GM18505 (cell line): ENCODE measurements around the gene HUNK.

Experiments
- ATAC-seq: cut with Tn5 transposase; IDR thresholded peaks from one replicate; pipeline ENCODE4 v1.9.1; 2021; ENCODE audit not compliant: unreplicated experiment
- POLR2A ChIP-seq: IDR thresholded peaks from 4 replicates; pipeline ENCODE4 v1.6.1; 2011; ENCODE audit warnings: borderline replicate concordance; ENCODE audit not compliant: insufficient read depth, insufficient read length; ENCODE audit errors: extremely low read depth

HUNK gene

GRCh38 chr21:31999810-32000468 lies 127.1 kb downstream of the HUNK start:
- TF ChIP-seq POLR2A = no peak
- no peak for ATAC-seq

DNA sequence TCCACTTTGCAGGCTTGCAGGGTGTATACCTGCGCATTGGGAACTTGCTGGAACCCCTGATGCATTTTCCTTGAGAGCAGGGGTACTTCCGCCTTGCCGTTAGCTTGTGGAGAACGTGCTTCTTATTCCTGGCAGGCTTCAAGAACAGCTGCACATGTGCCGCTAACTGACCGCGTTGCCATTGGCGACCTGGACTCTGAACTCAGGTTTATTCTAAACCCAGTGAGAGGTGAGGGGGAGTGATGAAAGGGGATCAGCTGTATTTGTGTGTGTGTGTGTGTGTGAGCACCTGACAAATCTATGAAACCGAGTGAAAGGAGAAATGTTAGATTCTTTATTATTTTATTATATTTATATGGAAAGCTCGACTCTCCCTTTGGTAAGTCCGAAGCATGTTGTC lies 128.6 kb downstream of the HUNK start:
- no peak for ATAC-seq
- TF ChIP-seq POLR2A = no peak

- no peak for TF ChIP-seq POLR2A
- no peak for ATAC-seq
These were observed 130.6 kb downstream of the HUNK start for GRCh38 chr21:32003411-32003810.

GRCh38 chr21:32004291-32004690 lies 131.5 kb downstream of the HUNK start:
- ATAC-seq = no peak
- no peak for TF ChIP-seq POLR2A

- no peak for TF ChIP-seq POLR2A
- no peak for ATAC-seq
These were observed 134.6 kb downstream of the HUNK start for GRCh38 chr21:32007456-32007855.

DNA sequence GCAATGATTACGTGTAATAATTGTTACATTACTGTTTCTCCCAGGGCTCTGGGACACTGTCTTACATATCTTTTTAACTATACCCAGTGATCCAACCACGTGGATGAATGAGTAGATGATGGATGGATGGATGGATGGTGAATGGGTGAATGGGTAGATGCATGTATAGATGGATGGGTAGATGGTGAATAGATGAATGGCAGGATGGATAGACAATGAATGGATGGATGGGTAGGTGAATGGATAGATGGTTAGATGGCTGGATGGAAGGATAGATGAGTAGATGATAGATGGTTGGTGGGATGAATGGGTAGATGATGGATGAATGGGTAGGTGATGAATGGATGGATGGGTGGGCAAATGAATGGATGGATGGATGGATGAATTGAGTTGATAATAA lies 135.9 kb downstream of the HUNK start:
- no peak for ATAC-seq
- no peak for TF ChIP-seq POLR2A

DNA sequence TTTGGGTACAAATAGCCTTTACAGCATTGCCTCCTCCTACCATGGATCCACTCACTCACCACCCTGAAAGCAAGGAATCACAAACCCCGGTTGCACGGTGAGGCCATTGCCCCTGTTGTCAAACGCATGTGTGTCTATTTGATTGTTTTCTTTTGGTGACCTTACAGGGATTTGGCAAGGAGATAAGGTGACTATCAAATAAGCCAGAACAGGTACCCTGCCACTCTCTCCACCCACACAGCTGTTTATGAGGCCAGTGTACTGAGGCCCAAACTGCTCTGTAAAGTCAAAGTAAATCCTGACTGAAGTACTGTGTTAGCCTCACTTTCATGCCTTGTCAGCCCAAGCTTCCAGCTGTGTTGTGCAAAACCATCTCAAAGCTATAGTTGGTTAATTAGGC lies 136.4 kb downstream of the HUNK start:
- no peak for TF ChIP-seq POLR2A
- ATAC-seq = no peak

- no peak for TF ChIP-seq POLR2A
- no peak for ATAC-seq
These were observed 142.8 kb downstream of the HUNK start for GRCh38 chr21:32015461-32016139.

DNA sequence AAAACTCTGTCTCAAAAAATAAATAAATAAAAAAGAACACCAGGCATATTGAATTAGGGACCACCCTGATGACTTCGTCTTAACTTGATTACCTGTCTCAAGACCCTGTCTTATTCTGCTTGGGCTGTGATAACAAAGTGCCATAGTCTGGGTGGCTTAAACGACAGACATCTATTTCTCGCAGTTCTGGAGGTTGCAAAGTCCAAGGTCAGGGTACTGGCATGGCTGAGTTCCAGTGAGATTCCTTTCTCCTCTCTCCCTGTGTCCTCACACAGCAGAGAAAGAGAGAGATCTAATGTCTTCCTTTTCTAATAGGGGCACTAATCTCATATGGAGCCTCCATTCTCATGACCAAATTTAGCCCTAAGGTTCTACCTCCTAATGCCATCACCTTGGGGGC lies 145.6 kb downstream of the HUNK start:
- no peak for TF ChIP-seq POLR2A
- ATAC-seq = no peak

- no peak for ATAC-seq
- TF ChIP-seq POLR2A = no peak
These were observed 147.7 kb downstream of the HUNK start for GRCh38 chr21:32020564-32020963.

- ATAC-seq = no peak
- TF ChIP-seq POLR2A = no peak
These were observed 148.6 kb downstream of the HUNK start for GRCh38 chr21:32021319-32021994.

DNA sequence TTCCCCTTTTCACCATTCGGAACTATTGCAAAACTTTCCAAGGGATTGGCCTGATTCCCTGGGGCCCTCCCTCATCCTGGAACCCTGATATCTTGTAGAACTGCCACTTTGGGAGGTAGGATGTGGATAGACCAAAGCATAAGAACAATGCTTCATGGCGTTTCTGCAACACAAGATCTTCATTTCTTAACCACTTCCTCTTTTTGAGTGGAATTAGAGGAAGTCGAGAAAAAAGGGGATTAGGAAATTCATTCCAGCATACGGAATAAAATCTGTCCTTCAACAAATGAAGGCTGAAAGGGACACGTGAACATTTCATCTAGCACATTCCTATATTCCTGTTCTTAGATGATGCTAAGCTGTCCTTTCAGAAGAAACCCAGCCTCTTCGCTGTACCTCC lies 149.3 kb downstream of the HUNK start:
- no peak for ATAC-seq
- TF ChIP-seq POLR2A = no peak

GRCh38 chr21:32030146-32030652 lies 157.4 kb downstream of the HUNK start:
- no peak for TF ChIP-seq POLR2A
- no peak for ATAC-seq

DNA sequence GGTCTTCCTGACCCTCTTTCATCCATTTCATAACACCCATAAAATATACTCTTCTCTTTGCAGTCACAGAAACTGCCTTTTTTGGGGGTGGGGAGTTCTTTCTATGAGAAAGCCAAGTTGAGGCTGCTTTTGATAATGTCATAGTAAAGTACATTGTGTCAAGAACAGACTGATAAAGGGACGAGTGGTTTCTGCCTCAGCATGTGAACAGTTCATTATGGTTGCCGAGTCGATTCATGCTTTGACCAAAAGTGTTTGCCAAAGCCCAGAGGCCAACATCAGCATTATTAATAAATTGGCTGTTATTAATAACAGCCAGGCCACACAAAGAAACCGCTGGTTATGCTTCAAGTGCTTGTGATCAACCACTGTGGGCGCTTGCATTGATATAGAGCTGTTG lies 162.0 kb downstream of the HUNK start:
- ATAC-seq = no peak
- TF ChIP-seq POLR2A = no peak
